ENCODE data around the gene CZIB. TPM values are rescaled to one million over a fixed set of nuclear protein-coding genes. Genes with fewer than 3 reads are reported as not detected.
A peak's percentile ranks its signal among the peaks of the same experiment; 100 is the strongest.
"Not testable (repeated sequence)": the region's sequence is repeated elsewhere in the genome, so short reads cannot be mapped to it uniquely, and the experiment has no call there.

CZIB gene
- total RNA-seq, 1 donor from 2014 or later, result 48.2 TPM

DNA sequence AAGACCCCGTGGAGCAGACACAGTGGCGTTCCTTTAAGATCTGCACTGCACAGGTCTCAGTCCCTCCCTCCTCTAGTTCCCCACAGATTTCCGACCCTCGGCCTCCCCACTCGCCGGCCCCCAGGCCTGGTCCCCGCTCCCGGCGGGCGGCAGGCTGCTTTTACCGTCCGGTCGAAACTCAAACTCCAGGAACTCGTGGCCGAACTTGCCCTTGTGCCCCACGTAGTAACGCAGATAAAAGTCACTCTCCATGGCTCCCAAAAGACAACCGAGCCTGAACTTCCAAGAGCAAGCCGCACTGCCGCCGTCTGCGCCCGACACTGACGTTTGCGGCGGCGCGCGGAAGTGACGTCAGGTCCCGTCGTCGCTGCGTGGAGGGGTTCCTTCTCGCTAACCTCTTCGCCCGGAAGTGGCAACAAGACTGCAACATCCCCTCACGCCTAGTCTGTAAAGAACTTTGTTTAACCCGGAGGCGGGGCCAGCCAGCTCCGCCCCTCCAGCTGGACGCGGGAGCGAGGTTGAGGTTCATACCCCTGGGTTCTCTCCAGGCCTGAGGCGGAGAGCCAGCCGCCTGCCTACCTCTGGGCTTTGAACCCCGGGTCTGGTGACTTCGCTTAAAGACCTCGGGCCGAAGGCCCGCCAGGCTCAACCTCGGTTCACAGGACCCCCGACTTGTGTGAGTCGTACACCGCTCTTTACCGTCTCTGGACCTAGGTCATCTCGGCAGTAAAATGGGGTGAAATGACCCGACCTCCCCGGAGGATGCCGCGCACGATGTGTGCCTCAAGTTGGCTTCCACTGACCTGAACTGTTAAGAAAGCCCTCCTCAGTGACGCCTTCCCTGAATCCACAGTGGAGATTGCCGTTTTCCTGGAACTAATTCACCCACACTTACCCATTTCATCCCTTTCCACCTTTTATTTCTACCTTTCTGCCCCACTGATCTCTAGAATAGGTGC, 18.0 kb upstream of the CZIB start, which contains the start of gene MAGOH:
Gene MAGOH, minus strand, starts transcription at position 322 of the 959 bp plus-strand sequence. Its CDS starts 70 bp downstream, at position 252.
- peak; percentile 98 for DNase-seq (ENCODE audit: low spot score)

DNA sequence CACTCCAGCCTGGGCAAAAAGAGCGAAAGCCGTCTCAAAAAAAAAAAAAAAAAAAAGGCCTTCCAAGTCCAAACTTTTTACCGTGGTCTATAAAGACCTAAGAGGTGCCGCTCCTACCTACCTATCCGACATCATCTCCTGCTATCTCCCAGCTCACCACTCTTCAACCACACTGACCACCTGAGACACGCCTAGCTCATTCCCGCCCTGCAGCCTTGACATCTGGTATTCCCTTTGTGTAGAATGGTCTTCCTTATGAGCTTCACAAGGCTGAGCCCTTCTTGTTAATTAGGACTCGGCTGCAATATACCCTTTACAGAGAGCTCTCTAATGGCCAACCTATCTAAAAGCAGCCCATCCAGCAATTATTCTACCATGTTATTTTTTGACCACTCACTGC, 17.2 kb upstream of the CZIB start:
- DNase-seq (ENCODE audit: low spot score), result no peak

DNA sequence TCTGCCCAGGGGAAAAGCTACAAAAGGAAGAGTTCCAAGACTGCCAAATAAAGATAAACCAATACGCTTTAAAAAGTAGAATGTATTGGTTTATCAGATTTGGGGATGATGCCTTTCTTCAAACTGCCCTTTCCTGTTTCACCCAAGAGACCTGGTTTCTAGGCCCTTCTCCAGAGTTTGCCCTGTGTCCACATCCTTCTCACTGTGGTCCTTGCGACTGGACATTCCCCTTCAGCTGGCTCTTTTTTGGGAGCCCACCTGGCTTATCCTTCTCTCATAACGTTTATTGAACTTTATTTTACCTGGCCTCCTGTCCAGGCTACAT, 490 bp upstream of the CZIB start:
- no peak for DNase-seq (ENCODE audit: low spot score)

- DNase-seq (ENCODE audit: low spot score), result no peak
Observed at GRCh38 chr1:53219711-53220110, 723 bp downstream of the CZIB start.

- DNase-seq (ENCODE audit: low spot score), result no peak
Observed at GRCh38 chr1:53218201-53218600, 2.2 kb downstream of the CZIB start.

DNA sequence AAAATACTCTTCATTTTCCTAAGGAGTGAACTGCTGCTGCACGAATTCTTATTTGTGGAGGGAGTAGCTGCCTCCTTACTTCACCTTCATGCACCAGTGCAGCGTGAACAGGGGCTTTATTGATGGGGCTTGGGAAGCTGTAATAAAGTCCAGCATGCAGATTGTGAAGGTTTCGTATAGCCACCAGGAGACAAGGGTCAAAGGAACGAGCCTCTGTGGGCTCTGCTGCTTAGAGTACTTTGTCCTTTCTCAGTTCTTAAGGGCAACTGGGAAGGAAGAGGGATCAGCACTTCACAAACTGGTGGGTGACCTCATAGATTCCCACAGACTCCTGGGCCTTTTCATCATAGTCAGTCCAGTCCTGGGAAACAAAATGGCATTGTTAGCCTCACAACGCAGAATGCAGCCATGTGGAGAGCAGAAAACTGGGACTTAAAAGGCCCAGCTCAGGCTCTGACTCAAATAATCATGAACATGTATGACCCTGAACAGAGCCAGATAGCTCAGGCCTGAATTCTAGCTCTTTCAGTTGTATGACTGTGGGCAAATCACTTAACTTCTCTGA, 6.0 kb downstream of the CZIB start:
- no peak for DNase-seq (ENCODE audit: low spot score)

DNA sequence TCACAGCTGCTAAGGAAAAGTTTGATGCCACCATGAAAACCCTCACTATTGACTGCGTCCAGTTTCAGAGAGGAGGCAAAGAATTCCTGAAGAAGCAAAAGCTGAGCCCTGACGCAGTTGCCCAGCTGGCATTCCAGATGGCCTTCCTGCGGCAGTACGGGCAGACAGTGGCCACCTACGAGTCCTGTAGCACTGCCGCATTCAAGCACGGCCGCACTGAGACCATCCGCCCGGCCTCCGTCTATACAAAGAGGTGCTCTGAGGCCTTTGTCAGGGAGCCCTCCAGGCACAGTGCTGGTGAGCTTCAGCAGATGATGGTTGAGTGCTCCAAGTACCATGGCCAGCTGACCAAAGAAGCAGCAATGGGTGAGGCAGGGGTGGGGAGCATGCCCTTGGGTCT, 9.5 kb downstream of the CZIB start:
- no peak for DNase-seq (ENCODE audit: low spot score)

DNA sequence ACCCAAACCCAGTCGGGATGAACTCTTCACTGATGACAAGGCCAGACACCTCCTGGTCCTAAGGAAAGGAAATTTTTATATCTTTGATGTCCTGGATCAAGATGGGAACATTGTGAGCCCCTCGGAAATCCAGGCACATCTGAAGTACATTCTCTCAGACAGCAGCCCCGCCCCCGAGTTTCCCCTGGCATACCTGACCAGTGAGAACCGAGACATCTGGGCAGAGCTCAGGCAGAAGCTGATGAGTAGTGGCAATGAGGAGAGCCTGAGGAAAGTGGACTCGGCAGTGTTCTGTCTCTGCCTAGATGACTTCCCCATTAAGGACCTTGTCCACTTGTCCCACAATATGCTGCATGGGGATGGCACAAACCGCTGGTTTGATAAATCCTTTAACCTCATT, 10.1 kb downstream of the CZIB start:
- DNase-seq (ENCODE audit: low spot score), result no peak

GRCh38 chr1:53207726-53208125, 12.7 kb downstream of the CZIB start:
- DNase-seq (ENCODE audit: low spot score), result no peak

GRCh38 chr1:53206735-53207379, 13.6 kb downstream of the CZIB start:
- no peak for DNase-seq (ENCODE audit: low spot score)

GRCh38 chr1:53206083-53206685, 14.2 kb downstream of the CZIB start:
- DNase-seq (ENCODE audit: low spot score), result not testable (repeated sequence)

DNA sequence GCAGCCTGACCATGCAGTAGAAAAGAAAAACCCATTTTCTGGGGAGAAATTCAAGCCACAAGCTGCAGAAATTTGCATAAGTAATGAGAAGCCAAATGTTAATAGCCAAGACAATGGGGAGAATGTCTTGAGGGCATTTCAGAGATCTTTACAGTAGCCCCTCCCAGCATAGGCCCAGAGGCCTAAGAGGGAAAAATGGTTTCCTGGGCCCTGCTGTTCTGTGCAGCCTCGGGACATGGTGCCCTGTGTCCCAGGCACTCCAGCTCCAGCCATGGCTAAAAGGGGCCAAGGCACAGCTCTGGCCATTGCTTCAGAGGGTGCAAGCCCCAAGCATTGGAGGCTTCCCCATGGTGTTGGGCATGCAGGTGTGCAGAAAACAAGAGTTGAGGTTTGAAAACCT, 14.9 kb downstream of the CZIB start:
- not testable (repeated sequence) for DNase-seq (ENCODE audit: low spot score)

DNA sequence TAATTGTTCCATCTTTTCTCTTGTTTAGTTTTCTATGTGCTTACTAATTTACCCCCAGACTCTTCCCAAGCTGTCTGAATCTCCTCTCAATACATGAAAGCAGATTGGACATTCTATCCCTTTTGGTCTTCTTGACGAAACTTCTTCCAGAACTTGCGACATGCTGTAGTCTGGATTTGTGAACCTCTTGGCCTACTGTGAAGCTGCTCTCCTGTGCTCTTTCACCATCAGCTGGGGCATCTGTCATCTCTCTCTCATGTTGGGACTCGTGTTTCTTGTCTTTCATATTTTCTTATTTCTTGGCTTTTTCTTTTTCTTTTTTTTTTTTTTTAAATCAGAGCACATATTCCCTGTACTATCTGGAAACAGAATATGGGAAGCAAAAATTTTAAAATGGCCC, 17.0 kb downstream of the CZIB start:
- no peak for DNase-seq (ENCODE audit: low spot score)

- DNase-seq (ENCODE audit: low spot score), result no peak
Observed at GRCh38 chr1:53198241-53198651, 22.2 kb downstream of the CZIB start.

- DNase-seq (ENCODE audit: low spot score), result no peak
Observed at GRCh38 chr1:53197291-53198200, 22.9 kb downstream of the CZIB start.

DNA sequence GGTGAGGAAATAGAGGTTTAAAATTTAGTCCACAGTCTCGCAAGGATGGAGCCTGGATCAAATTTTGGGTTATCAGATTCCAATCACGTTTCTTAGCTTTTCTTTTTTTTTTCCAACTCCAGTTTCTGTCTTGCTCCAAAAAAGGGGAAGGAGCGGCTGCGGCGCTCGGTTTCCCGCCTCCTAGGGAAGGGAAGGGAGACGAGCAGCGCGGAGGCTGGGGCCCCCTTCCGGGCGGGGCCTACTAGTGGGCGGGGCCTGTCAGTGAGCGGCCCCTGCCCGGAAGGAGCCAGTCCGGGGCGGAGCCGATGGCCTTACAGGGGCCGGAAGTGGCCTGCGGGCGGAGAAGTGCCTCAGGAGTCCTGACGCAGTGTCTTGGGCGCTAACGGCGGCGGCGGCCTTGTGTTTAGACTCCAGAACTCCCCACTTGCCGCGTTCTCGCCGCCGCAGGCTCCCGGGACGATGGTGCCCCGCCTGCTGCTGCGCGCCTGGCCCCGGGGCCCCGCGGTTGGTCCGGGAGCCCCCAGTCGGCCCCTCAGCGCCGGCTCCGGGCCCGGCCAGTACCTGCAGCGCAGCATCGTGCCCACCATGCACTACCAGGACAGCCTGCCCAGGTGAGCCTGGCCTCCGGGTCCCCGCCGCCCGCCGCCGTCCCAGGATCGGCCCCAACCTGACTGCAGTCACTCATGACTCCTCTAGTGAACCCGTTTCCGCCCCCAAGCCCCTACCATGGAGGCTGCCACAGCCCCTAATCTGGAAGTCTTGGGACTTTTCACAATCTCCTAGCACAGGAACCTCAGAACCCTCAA, 23.7 kb downstream of the CZIB start, which contains the start of gene CPT2:
Gene CPT2, plus strand, starts transcription at position 340 of the 806 bp plus-strand sequence. Its CDS starts 120 bp downstream, at position 460.
- DNase-seq (ENCODE audit: low spot score), result peak; percentile 97

- no peak for DNase-seq (ENCODE audit: low spot score)
Observed at GRCh38 chr1:53196017-53196484, 24.4 kb downstream of the CZIB start.

DNA sequence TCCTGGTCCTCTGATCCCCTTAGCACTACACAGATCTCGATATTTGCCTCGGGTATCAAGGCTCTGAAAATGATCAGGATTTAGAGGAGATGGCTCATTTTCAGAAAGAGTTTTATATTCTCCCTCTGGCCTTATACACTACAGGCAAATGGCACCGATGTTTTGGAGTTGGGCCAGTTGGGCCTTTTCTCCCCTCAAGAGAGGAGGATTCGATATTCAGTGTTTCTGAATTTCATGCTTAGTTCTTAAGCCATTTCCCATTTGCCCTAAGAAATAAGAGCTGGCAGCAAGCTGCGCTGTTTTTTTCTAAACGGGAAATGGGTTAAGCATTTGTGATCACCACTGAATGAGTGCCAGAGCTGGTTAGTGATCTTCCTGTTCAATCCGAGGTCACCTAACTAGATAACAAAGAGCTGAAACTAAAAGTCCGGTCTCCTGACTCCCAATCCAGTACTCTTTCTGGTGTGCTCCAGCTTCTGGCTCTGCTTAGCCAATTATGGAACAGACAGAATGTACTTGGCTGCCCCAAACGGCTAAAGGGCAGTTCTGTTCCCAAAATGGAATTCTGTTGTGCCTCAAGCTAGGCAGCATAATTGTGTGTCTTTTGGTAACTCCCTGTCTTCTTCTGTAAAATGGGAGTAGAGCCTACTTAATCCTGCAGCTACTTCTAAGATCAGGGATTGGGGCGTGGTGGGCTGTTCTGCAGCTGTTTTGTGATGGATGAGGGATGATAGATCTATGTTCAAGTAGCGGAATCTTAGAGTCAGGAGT, 25.0 kb downstream of the CZIB start:
- DNase-seq (ENCODE audit: low spot score), result no peak

DNA sequence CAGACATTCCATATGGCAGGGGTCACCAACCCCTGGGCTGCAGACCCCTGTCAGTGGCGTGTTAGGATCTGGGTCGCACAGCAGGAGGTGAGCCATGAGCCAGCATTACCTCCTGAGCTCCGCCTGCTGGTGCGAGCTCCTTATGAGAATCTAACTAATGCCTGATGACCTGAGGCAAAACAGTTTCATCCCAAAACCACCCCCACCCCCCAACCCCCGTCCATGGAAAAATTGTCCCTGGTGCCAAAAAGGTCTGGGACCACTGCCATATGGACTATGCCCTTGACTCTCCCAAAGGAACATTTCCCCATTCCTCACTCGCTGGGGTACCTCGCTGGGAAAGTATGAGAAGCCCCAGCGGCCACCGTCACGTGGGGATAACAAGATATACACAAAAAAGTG, 30.2 kb downstream of the CZIB start:
- DNase-seq (ENCODE audit: low spot score), result no peak

All from mesenteric fat pad (tissue), 1 donor.